Forelimb muscle (tissue), 1 donor: ENCODE data around the gene DDX42. TPM values are rescaled to one million over a fixed set of nuclear protein-coding genes. Genes with fewer than 3 reads are reported as not detected.
"Not testable (repeated sequence)": the region's sequence is repeated elsewhere in the genome, so short reads cannot be mapped to it uniquely, and the experiment has no call there.

Experiments used
- DNase-seq: peaks from one replicate; pipeline ENCODE4 v3.0.0-alpha.2; 2013; ENCODE audit warnings: low read depth
- polyA plus RNA-seq: library from polyadenylated mRNA; unstranded; fragments of 120-200 nt; gene quantifications from one replicate; pipeline ENCODE4 v1.2.1, GENCODE V29; 2013; ENCODE audit not compliant: insufficient read length

The DDX42 gene
- polyA plus RNA-seq, 1 donor: 101 TPM

- no peak for DNase-seq
These were observed 1.4 kb downstream of the DDX42 start for GRCh38 chr17:63775420-63775819.

DNA sequence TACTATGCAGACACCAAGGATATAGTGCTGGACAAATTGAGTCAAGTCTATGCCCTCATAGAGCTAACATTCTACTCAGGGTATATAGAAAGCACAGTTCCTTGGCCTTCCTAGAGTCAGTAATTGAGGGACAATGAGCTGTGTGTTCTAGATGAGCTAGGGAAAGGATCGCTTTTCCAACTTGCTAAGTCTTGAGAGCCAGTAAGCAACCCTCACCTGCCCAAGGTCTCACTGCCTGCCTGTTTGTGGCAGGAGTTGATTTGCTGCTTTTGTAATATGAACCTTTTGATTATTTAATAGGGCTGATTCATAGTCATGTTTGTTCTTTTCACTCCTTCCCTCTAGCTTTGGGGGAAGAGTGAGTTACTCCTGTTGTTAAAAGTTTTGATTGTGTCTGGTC, 6.5 kb downstream of the DDX42 start:
- DNase-seq: no peak

- no peak for DNase-seq
These were observed 7.0 kb downstream of the DDX42 start for GRCh38 chr17:63780928-63781327.

DNA sequence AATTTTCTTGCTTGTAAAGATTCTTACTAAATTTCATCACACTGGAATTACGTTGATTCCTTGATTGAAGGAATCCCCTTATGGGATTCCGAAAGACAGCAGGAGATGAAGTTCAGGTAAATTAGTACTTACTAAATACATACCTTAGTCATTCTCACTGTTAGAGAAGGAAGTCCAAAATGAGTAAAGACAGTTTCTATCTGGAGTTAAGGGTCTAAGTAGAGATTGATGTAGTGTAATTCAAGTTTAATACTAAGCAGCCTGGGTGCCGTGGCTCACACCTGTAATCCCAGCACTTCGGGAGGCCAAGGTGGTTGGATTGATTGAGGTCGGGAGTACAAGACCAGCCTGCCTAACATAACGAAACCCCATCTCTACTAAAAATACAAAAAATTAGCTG, 9.6 kb downstream of the DDX42 start:
- no peak for DNase-seq

DNA sequence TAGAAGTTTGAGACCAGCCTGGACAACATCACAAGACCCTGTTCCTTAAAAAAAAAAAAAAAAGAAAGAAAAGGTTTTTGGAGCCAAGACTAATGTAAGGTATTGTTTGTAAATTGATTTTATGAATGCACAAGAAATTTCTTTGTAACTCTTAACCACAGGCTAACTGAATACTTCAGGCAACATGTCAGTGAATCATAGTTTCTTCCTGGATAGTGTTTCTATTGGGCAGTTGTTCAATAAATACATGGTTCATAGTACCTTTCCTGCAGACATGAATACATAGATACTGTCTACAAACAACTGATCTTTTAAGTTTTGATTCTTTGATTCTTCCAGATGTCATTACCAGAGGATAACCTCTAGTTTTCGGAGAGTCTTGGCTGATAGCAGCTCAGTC, 11.6 kb downstream of the DDX42 start:
- DNase-seq: no peak

- DNase-seq: no peak
These were observed 12.1 kb downstream of the DDX42 start for GRCh38 chr17:63786117-63786516.

DNA sequence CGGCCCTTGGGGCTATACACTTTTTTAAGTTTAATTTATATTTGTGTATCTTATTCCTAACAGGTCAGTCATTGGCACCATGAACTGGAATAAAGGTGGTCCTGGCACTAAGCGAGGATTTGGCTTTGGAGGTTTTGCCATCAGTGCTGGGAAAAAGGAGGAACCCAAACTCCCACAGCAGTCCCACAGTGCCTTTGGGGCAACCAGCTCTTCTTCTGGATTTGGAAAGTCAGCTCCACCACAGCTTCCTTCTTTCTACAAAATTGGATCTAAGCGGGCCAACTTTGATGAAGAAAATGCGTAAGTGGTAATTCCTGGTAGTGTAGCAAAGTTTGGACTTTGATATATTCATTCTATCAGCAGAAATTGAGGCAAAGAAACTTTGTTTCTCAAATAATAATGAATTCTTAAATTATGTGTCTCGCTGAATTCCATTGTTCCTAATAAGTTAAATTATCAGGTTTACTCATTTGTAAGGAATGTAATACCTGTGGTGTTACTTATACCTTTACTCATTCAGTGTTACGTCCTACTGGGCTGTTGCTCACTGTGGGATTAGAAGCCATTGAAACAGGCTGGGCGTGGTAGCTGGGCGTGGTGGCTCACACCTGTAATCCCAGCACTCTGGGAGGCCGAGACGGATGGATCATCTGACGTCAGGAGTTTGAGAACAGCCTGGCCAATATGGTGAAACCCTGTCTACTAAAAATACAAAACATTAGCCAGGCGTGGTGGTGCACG, 13.2 kb downstream of the DDX42 start:
- DNase-seq: no peak

GRCh38 chr17:63790057-63790456, 16.1 kb downstream of the DDX42 start:
- no peak for DNase-seq

DNA sequence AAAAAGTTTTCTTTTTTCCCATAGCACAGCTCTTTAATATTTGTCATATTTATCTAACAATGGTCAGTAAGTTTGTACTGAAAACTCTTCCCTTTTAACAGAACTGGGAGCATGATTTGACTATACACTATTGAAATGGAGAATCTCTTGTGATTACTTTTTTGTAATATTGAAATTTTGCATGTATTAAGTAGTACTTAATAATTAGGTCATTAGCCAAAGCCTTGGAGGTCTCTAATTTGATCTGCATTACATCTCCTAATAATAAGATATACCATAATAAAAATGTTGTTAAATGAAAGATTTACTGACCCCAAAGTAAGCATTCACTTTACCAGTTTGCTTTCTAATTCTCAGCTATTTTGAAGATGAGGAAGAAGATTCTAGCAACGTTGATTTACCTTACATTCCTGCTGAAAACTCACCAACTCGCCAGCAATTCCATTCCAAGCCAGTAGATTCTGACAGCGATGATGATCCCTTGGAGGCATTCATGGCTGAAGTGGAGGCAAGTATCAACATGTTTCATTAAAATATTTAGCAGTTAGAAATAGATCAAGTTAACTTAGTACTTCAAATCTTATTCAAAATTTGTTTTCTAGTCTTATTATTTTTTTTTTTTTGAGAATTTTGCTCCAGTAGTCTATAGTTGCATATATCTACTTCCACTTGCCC, 18.2 kb downstream of the DDX42 start:
- no peak for DNase-seq

GRCh38 chr17:63796375-63796774, 22.4 kb downstream of the DDX42 start:
- DNase-seq: not testable (repeated sequence)

- no peak for DNase-seq
These were observed 24.7 kb downstream of the DDX42 start for GRCh38 chr17:63798572-63799106.

GRCh38 chr17:63800783-63801182, 26.8 kb downstream of the DDX42 start:
- no peak for DNase-seq

DNA sequence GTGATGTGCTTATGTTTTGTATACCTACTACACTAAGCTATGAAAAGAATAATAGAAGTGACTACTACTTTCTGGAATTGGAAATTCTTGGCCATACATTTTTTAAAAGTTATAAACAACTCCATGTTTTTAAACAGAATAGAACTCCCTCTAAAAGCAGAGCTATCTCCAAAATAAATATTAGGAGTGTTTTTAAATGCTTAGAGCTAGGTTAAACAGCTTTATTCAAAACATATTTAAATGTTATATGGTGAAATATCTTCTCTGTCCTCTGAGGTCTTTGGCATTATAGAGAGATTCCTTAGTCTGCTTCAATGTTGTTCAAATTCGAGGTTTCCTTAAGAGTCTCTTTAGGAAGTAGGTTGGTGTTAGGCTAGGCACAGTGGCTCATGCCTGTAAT, 30.4 kb downstream of the DDX42 start:
- no peak for DNase-seq

GRCh38 chr17:63805591-63805990, 31.6 kb downstream of the DDX42 start:
- no peak for DNase-seq

- DNase-seq: no peak
These were observed 36.0 kb downstream of the DDX42 start for GRCh38 chr17:63809970-63810369.

DNA sequence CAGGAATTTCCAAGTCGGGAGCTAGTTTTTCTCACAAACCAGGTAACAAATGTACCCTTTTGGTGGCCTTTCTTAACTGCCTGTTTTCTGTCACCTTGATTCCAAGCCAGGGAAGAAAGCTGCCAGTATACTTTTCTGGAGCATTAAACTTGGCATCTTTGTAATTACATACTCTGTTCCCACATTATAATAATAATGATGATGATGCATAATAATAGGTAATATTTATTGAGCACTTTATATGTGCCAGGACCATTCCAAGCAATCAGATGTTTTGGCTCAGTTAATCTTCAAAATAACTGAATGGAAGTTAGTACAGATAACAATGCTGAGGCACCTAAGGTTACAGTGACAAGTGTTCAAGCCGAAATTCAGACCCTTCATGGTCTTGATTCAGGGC, 42.2 kb downstream of the DDX42 start:
- no peak for DNase-seq

- DNase-seq: no peak
These were observed 42.7 kb downstream of the DDX42 start for GRCh38 chr17:63816669-63817068.

GRCh38 chr17:63817736-63818385, 43.9 kb downstream of the DDX42 start:
- no peak for DNase-seq

DNA sequence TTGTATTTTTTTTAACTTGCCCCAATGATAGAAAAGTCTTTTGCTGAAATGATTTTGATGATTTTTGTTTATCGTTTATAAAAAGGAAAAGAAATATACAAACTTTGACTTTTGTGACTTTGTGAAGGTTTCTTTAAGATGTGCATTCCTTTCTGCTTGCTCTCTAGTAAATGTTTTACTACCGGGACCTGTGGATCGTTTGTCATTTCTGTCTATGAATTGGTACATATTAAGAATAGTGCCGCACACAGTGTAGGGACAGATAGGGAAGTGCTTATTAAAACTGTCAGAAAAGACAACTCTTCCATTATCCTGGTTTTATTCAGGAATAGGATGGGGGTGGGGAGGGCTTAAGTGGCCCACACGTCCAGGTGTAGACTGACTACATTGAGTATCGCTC, 45.2 kb downstream of the DDX42 start:
- no peak for DNase-seq

DNA sequence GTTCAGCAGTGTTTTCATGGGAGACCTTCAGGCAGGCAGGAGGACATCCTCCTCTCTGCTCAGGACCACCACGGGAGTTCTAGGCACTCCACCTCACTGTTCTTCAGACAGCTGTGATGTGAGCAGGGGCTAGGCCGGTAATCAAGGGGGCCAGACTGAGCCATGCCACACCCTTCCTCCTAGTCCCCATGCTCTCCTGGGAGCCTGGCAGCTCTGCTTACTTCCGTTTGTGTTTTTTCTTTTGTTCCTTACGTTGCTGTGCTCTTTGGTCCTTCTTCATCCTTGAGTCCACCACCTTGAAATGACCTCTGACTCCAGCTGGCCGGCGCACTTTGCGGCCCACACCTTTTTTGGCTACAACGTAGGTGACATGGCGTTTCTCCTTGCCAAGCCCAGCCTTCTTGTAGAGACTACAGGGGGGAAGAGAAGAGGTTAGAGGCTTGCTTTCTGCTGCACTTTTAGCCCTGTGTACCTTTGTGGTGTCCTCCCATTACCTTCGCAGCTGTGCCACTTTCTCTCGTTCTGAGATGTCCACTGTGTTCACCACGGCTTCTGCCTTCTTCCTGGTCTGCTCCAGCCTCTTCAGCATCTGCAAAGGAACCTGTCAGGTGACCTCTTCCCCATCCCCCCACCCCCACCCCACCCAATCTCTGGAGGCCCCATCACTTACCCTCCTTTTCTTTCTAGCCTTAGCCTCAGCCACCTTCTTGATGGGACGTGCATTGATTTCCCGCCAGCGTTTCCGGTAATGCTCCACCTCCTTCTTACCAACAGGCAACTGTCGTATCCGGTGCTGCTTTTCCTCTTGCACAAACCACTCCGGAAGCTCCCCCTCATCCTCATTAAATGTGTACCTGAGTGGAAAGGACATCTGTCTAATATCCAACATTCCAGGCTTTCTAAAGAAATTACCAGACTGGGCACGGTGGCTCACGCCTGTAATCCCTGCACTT, 45.9 kb downstream of the DDX42 start:
- no peak for DNase-seq

GRCh38 chr17:63820963-63821561, 47.1 kb downstream of the DDX42 start:
- DNase-seq: no peak
